ENCODE results near the gene GSAP. TPM values are rescaled to one million over a fixed set of nuclear protein-coding genes. Genes with fewer than 3 reads are reported as not detected.
A peak's percentile ranks its signal among the peaks of the same experiment; 100 is the strongest.

Gene GSAP
- polyA plus RNA-seq, 3 donors = 19.1 to 105 (median 35.6) TPM

DNA sequence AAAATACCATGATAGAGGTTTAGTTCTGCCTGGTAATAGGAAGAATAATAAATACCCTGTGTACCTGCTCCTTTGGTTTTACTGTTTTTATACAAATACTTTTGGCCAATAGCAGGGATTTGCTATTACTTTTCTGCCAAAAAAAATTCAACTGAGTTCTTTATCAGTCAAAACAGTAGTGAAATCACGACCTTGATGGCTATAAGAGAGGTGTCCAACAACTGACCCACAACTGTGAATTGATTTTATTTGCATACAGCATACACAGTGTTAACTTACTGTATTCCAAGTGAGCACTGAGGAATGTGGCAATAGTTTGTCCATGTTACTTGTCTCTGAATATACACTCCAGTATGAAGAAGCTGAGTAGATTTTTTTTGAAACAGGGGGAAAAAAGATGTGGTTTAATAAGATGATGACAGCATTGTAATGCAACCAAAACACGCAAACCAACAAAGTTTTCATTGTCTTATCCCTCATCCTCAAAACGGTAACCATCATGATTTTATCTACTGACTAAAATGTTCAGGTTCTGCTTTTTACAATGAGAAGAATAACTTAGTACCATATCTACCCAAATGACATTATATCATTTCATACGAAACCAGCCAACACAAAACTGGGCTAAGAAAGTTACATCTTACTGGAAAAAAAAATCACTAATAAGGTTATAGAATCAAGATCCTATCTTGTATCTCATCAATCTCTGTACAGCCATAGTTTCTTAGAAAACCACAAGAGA, 63.3 kb downstream of the GSAP start:
- Histone ChIP-seq H4K20me1 (ENCODE audit: insufficient read depth, low read length) (peaks cover 6% of the 10 kb centered on the region), H2AFZ (ENCODE audit: insufficient read depth, low read depth, low read length, poor library complexity, severe bottlenecking) (no peak overlapping the region), H3K9me3 (replicated peaks in 1 of 2; ENCODE audit: control insufficient read depth in 1 of 2, insufficient read depth in 1 of 2, low read length in 2 of 2) (no peaks in the 10 kb centered on the region), H3K79me2 (ENCODE audit: insufficient read depth, low read length) (no peaks in the 10 kb centered on the region), H3K27ac (ENCODE audit: low read depth in 1 of 2, low read length in 2 of 2) (peak overlapping the region in 1 of 2 donors; percentile 78), H3K36me3 (replicated peaks in 1 of 2; ENCODE audit: control insufficient read depth in 1 of 2, insufficient read depth in 2 of 2, low read length in 2 of 2) (peaks cover 54 to 85% of the 10 kb centered on the region in 2 donors), H3K9ac (ENCODE audit: insufficient read depth, low read length, poor library complexity, severe bottlenecking) (no peak overlapping the region), H3K27me3 (ENCODE audit: control insufficient read depth in 2 of 2, insufficient read depth in 2 of 2, low read length in 2 of 2) (no peaks in the 10 kb centered on the region), H3K4me1 (ENCODE audit: control insufficient read depth in 1 of 2, insufficient read depth in 2 of 2, low read length in 2 of 2) (peaks cover 10 to 14% of the 10 kb centered on the region in 2 donors), H3K4me3 (replicated peaks in 1 of 3; ENCODE audit: low read depth in 2 of 3, low read length in 3 of 3) (no peak overlapping the region), H3K4me2 (replicated peaks; ENCODE audit: extremely low read depth, low read length, poor library complexity, severe bottlenecking) (no peak overlapping the region)
- Mint-ChIP-seq H3K9me3 (peaks cover 0 to 2% (median 0%) of the 10 kb centered on the region in 7 donors), H3K27me3 (ENCODE audit: low read depth in 3 of 3) (peaks cover 0 to 2% (median 0%) of the 10 kb centered on the region in 3 donors), H3K36me3 (peaks cover 68 to 77% of the 10 kb centered on the region in 2 donors), H3K4me1 (peaks cover 15% of the 10 kb centered on the region), H3K27ac (peak overlapping the region in 1 of 7 donors; percentile 17), H3K4me3 (no peak overlapping the region)
- no CpG with 5 or more reads among the region's 4 CpGs for WGBS (ENCODE audit: insufficient coverage)
- TF ChIP-seq, protein P1, sequence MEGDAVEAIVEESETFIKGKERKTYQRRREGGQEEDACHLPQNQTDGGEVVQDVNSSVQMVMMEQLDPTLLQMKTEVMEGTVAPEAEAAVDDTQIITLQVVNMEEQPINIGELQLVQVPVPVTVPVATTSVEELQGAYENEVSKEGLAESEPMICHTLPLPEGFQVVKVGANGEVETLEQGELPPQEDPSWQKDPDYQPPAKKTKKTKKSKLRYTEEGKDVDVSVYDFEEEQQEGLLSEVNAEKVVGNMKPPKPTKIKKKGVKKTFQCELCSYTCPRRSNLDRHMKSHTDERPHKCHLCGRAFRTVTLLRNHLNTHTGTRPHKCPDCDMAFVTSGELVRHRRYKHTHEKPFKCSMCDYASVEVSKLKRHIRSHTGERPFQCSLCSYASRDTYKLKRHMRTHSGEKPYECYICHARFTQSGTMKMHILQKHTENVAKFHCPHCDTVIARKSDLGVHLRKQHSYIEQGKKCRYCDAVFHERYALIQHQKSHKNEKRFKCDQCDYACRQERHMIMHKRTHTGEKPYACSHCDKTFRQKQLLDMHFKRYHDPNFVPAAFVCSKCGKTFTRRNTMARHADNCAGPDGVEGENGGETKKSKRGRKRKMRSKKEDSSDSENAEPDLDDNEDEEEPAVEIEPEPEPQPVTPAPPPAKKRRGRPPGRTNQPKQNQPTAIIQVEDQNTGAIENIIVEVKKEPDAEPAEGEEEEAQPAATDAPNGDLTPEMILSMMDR (IDR thresholded peaks at IDR 0.05) = no peak
- peak in 1 of 3 donors; percentile 30 for DNase-seq
- intact Hi-C loops (cut with micrococcal nuclease) = no loop called here

DNA sequence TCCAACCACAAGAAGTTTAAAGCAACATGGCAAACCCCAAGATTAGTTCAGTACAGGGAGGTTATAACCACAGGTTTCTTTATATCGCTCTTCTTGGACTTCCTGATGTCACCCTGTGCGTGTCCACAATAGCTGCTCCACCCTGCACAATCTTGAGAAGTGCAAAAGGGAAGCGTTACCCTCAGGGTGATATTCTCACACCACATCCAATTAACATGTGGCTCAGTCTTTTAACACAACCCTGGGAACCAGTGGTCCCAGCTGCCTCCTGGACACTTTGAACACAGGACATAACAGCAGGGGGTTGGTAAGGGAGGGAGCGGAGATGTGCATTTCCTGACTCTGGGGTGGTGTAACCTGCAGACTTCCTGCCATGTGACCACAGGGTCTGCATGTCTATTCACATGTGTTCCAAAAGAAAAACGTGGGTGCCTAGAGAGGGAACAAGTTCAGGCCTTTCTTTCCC, 64.6 kb downstream of the GSAP start:
- no peaks in the 10 kb centered on the region for H3K79me2 ChIP-seq (ENCODE audit: insufficient read depth, low read length)
- H3K9ac ChIP-seq (ENCODE audit: insufficient read depth, low read length, poor library complexity, severe bottlenecking) = peak overlapping the region; percentile 19
- peak; percentile 70 to 81 (median 70) for DNase-seq
- H3K27ac ChIP-seq (ENCODE audit: low read depth in 1 of 2, low read length in 2 of 2) = peak overlapping the region; percentile 26 to 78
- H3K27me3 ChIP-seq (ENCODE audit: control insufficient read depth in 2 of 2, insufficient read depth in 2 of 2, low read length in 2 of 2) = no peaks in the 10 kb centered on the region
- H3K27me3 Mint-ChIP-seq (ENCODE audit: low read depth in 3 of 3) = peaks cover 0 to 2% (median 0%) of the 10 kb centered on the region in 3 donors
- H4K20me1 ChIP-seq (ENCODE audit: insufficient read depth, low read length) = peaks cover 6% of the 10 kb centered on the region
- H3K4me3 Mint-ChIP-seq = peak overlapping the region; percentile 31 to 42
- H3K4me1 Mint-ChIP-seq = peaks cover 15% of the 10 kb centered on the region
- peaks cover 45 to 82% of the 10 kb centered on the region in 2 donors for H3K36me3 ChIP-seq (replicated peaks in 1 of 2; ENCODE audit: control insufficient read depth in 1 of 2, insufficient read depth in 2 of 2, low read length in 2 of 2)
- peaks cover 10 to 14% of the 10 kb centered on the region in 2 donors for H3K4me1 ChIP-seq (ENCODE audit: control insufficient read depth in 1 of 2, insufficient read depth in 2 of 2, low read length in 2 of 2)
- peak overlapping the region; percentile 19 for H3K4me2 ChIP-seq (replicated peaks; ENCODE audit: extremely low read depth, low read length, poor library complexity, severe bottlenecking)
- 0% methylated on average over 3 of the region's 5 CpGs for WGBS (ENCODE audit: insufficient coverage)
- intact Hi-C loops (cut with micrococcal nuclease) = no loop called here
- H3K4me3 ChIP-seq (replicated peaks in 1 of 3; ENCODE audit: low read depth in 2 of 3, low read length in 3 of 3) = no peak overlapping the region
- no peaks in the 10 kb centered on the region for H3K9me3 ChIP-seq (replicated peaks in 1 of 2; ENCODE audit: control insufficient read depth in 1 of 2, insufficient read depth in 1 of 2, low read length in 2 of 2)
- peaks cover 62 to 77% of the 10 kb centered on the region in 2 donors for H3K36me3 Mint-ChIP-seq
- H2AFZ ChIP-seq (ENCODE audit: insufficient read depth, low read depth, low read length, poor library complexity, severe bottlenecking) = peak overlapping the region; percentile 0
- TF ChIP-seq, protein P1 (IDR thresholded peaks at IDR 0.05) = no peak
- H3K9me3 Mint-ChIP-seq = peaks cover 0 to 2% (median 0%) of the 10 kb centered on the region in 7 donors
- peak overlapping the region in 6 of 7 donors; percentile 53 to 82 (median 70) for H3K27ac Mint-ChIP-seq

All from CD14-positive monocyte (primary cell).